Measurements from ENCODE around the gene COL1A2.

COL1A2 gene

DNA sequence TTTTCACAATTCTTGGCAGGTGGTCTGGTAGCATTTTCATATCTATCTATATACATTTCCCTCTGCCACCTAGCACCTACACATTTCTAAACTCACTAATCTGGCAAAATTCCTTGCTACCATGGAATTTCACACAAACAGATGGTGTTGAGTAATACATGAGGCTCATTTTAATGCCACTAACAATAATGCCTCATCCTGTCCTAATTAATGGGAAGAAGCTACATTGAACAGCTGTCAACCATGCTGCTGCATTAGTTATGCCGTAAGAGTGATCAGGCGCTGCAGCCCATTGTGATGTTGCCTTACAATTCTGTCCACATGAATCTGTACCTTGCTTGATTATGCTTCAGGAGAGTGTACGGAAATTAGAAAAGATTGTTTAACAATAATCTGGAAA, 23.2 kb downstream of the COL1A2 start:
- Histone ChIP-seq H3K4me1 (ENCODE audit: control insufficient read depth, insufficient read depth, low read length) (no peaks in the 10 kb centered on the region), H3K27me3 (ENCODE audit: control insufficient read depth, insufficient read depth, low read length) (no peaks in the 10 kb centered on the region), H3K9me3 (ENCODE audit: control insufficient read depth, low read length) (no peaks in the 10 kb centered on the region), H3K9ac (ENCODE audit: low read length) (no peak overlapping the region), H3K36me3 (ENCODE audit: control insufficient read depth, insufficient read depth, low read length) (no peaks in the 10 kb centered on the region), H3K4me3 (ENCODE audit: low read length) (no peak overlapping the region)

DNA sequence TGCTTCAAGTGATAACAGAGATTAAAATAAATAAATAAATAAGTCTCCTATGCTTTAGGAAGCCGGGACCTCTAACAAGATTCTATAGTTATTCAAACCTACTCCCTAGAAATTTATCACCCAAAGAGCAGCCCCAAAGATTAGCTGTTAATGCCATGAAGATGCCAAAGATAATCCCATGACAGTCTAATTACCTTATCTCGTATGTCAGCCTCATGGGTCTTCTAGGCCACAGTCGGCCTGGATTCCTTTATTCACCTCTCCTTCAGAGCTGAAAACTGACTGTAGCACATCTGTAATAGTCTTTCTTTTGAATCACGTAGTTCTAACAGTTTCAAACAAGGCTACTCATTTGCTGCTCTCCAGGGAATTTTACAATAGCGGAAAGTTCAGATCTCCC, 24.2 kb downstream of the COL1A2 start:
- no peaks in the 10 kb centered on the region for H3K36me3 ChIP-seq (ENCODE audit: control insufficient read depth, insufficient read depth, low read length)
- H3K9me3 ChIP-seq (ENCODE audit: control insufficient read depth, low read length) = no peaks in the 10 kb centered on the region
- no peak overlapping the region for H3K4me3 ChIP-seq (ENCODE audit: low read length)
- no peaks in the 10 kb centered on the region for H3K27me3 ChIP-seq (ENCODE audit: control insufficient read depth, insufficient read depth, low read length)
- no peak overlapping the region for H3K9ac ChIP-seq (ENCODE audit: low read length)
- no peaks in the 10 kb centered on the region for H3K4me1 ChIP-seq (ENCODE audit: control insufficient read depth, insufficient read depth, low read length)

DNA sequence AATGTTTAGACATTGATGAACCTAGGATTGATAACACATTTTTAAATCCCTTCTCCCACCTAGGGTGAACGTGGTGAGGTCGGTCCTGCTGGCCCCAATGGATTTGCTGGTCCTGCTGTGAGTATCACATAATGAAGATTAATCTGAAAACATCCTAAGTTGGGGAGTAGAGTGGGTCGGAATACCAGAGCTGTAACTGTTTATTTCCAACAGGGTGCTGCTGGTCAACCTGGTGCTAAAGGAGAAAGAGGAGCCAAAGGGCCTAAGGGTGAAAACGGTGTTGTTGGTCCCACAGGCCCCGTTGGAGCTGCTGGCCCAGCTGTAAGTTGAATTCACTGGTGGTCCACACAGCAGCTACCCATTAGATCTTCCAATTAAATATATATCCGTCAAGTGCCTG, 25.6 kb downstream of the COL1A2 start:
- no peak overlapping the region for H3K9ac ChIP-seq (ENCODE audit: low read length)
- H3K9me3 ChIP-seq (ENCODE audit: control insufficient read depth, low read length) = no peaks in the 10 kb centered on the region
- H3K36me3 ChIP-seq (ENCODE audit: control insufficient read depth, insufficient read depth, low read length) = peaks cover 4% of the 10 kb centered on the region
- H3K4me1 ChIP-seq (ENCODE audit: control insufficient read depth, insufficient read depth, low read length) = no peaks in the 10 kb centered on the region
- no peak overlapping the region for H3K4me3 ChIP-seq (ENCODE audit: low read length)
- no peaks in the 10 kb centered on the region for H3K27me3 ChIP-seq (ENCODE audit: control insufficient read depth, insufficient read depth, low read length)

DNA sequence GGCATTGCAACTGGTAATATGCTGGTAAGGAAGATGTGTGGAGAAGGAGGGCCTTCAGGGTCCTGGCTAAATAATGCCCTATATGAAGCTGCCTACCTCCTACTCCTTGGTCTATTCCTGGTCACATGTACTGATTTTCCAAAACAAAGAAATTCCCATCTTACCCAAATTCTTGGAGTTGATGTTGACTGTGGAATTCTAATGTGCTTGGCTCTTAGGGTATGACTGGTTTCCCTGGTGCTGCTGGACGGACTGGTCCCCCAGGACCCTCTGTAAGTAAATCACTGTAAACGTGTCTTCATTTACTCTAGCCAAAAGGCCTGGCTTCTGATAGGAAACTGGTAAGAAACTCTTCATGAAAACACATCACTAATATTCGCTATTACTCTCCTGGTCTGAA, 27.0 kb downstream of the COL1A2 start:
- Histone ChIP-seq H3K36me3 (ENCODE audit: control insufficient read depth, insufficient read depth, low read length) (peaks cover 4% of the 10 kb centered on the region), H3K27me3 (ENCODE audit: control insufficient read depth, insufficient read depth, low read length) (no peaks in the 10 kb centered on the region), H3K4me1 (ENCODE audit: control insufficient read depth, insufficient read depth, low read length) (no peaks in the 10 kb centered on the region), H3K9me3 (ENCODE audit: control insufficient read depth, low read length) (no peaks in the 10 kb centered on the region), H3K4me3 (ENCODE audit: low read length) (no peak overlapping the region), H3K9ac (ENCODE audit: low read length) (no peak overlapping the region)

DNA sequence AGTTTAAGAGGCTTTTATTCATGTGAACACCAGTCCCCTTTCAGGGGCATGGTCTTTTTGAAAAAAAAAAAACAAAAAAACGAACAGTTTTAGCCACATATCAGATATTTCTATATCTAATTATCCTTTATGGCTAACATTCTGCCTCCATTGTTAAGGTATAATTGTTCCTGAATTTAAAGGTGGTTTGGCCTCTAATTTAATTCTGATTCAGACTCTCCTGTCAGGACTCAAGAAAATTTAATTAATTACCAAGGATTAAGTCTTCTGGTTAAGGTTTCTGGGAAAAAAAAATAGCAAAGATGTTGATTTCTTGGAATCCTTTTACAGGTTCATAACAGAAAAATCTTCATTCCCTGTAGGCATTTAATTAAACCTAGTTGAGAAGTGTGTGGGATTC, 27.4 kb downstream of the COL1A2 start:
- Histone ChIP-seq H3K4me1 (ENCODE audit: control insufficient read depth, insufficient read depth, low read length) (no peaks in the 10 kb centered on the region), H3K36me3 (ENCODE audit: control insufficient read depth, insufficient read depth, low read length) (peaks cover 4% of the 10 kb centered on the region), H3K9me3 (ENCODE audit: control insufficient read depth, low read length) (no peaks in the 10 kb centered on the region), H3K27me3 (ENCODE audit: control insufficient read depth, insufficient read depth, low read length) (no peaks in the 10 kb centered on the region), H3K9ac (ENCODE audit: low read length) (no peak overlapping the region), H3K4me3 (ENCODE audit: low read length) (no peak overlapping the region)

DNA sequence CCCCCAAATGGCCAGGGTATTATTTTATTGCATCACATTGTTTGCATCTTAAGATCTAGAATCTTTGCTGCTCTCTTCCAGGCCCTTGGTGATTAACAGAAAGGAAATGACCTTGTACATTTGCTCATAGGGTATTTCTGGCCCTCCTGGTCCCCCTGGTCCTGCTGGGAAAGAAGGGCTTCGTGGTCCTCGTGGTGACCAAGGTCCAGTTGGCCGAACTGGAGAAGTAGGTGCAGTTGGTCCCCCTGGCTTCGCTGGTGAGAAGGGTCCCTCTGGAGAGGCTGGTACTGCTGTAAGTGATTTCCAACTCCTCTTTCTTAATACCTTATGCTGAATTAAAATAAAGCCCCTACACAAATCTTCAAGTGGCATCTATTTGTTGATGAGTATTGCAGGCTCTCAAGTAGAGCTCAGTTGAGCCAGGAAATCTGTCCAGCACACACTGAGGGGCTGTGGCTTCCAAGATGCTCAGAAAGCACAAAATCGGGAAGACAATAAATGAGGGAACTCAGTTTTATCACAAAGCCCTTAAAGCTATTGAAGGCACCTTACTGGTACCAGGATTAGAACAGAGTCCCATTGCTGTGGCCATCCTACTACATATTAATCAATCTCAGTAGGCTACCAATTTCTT, 28.2 kb downstream of the COL1A2 start:
- Histone ChIP-seq H3K36me3 (ENCODE audit: control insufficient read depth, insufficient read depth, low read length) (peaks cover 4% of the 10 kb centered on the region), H3K27me3 (ENCODE audit: control insufficient read depth, insufficient read depth, low read length) (no peaks in the 10 kb centered on the region), H3K9ac (ENCODE audit: low read length) (no peak overlapping the region), H3K4me1 (ENCODE audit: control insufficient read depth, insufficient read depth, low read length) (no peaks in the 10 kb centered on the region), H3K9me3 (ENCODE audit: control insufficient read depth, low read length) (no peaks in the 10 kb centered on the region), H3K4me3 (ENCODE audit: low read length) (no peak overlapping the region)

DNA sequence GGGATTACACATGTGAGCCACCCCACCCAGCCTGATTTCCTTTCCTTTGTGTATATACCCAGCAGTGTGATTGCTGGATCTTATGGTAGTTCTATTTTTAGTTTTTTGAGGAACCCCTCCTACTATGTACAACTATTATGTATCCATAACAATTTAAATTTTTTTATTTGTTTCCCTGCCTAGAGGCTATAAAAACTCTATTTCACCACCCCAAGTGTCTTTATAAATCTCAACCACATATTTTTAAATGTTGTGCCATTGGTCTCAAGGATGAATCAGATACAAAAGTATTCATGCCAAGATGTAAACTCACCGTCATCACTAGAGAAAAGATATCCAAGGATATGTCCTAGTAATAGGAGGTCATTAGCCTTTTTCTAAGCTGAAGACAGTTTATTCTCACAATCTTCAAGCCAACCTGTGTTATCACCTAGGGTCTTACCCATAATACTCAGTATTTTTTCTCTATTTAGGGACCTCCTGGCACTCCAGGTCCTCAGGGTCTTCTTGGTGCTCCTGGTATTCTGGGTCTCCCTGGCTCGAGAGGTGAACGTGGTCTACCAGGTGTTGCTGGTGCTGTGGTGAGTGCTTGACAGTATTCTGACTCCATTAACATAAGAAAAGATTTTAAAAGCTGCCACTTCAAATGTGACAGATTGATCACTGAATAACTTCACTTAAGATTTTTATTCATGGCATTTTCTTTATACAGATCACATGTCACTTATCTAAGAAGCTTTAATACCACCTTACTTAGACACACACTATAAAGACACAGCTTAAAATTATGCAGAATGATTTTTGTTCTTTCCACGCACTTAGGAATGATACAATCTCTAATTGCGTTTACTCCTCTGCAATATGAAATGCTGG, 29.4 kb downstream of the COL1A2 start:
- Histone ChIP-seq H3K9ac (ENCODE audit: low read length) (no peak overlapping the region), H3K9me3 (ENCODE audit: control insufficient read depth, low read length) (no peaks in the 10 kb centered on the region), H3K4me1 (ENCODE audit: control insufficient read depth, insufficient read depth, low read length) (no peaks in the 10 kb centered on the region), H3K27me3 (ENCODE audit: control insufficient read depth, insufficient read depth, low read length) (no peaks in the 10 kb centered on the region), H3K36me3 (ENCODE audit: control insufficient read depth, insufficient read depth, low read length) (peaks cover 4% of the 10 kb centered on the region), H3K4me3 (ENCODE audit: low read length) (no peak overlapping the region)

DNA sequence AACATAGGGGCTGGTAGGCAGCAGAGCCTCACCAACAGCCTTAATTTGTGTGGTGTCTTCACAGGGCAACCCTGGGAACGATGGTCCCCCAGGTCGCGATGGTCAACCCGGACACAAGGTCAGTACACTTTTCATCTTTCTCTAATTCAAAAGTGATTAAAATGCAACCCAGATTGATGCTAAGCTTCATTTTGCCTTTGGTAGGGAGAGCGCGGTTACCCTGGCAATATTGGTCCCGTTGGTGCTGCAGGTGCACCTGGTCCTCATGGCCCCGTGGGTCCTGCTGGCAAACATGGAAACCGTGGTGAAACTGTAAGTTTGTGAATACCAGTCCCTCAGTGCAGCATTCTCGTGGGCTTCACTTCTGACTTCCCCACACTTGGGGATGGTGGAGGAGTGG, 30.9 kb downstream of the COL1A2 start:
- Histone ChIP-seq H3K36me3 (ENCODE audit: control insufficient read depth, insufficient read depth, low read length) (peaks cover 4% of the 10 kb centered on the region), H3K4me3 (ENCODE audit: low read length) (no peak overlapping the region), H3K27me3 (ENCODE audit: control insufficient read depth, insufficient read depth, low read length) (no peaks in the 10 kb centered on the region), H3K9ac (ENCODE audit: low read length) (no peak overlapping the region), H3K4me1 (ENCODE audit: control insufficient read depth, insufficient read depth, low read length) (no peaks in the 10 kb centered on the region), H3K9me3 (ENCODE audit: control insufficient read depth, low read length) (no peaks in the 10 kb centered on the region)

DNA sequence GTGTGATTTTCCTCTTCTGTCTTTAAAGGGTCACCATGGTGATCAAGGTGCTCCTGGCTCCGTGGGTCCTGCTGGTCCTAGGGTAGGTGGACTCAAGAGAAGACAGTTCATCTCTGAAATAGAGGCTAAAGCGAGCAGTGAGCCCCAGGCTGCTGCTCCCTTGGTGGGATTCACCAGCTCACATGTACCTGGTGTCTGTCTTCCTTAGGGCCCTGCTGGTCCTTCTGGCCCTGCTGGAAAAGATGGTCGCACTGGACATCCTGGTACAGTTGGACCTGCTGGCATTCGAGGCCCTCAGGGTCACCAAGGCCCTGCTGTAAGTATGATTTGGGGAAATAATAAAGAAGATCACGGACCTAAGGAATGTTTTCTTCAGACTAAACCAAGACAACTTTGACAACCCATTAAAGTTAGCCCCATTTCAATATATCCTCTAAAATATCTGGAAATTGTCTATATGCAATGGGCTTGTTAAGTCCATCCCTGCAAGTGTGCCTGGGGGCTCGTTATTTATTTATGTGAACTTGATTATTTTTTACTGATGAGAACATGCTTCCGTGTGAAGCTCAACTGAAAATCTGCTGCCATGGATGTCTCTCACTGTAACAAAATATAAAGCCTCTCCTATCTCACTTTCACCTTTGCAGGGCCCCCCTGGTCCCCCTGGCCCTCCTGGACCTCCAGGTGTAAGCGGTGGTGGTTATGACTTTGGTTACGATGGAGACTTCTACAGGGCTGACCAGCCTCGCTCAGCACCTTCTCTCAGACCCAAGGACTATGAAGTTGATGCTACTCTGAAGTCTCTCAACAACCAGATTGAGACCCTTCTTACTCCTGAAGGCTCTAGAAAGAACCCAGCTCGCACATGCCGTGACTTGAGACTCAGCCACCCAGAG, 32.5 kb downstream of the COL1A2 start:
- Histone ChIP-seq H3K36me3 (ENCODE audit: control insufficient read depth, insufficient read depth, low read length) (peaks cover 4% of the 10 kb centered on the region), H3K9me3 (ENCODE audit: control insufficient read depth, low read length) (no peaks in the 10 kb centered on the region), H3K4me3 (ENCODE audit: low read length) (no peak overlapping the region), H3K27me3 (ENCODE audit: control insufficient read depth, insufficient read depth, low read length) (no peaks in the 10 kb centered on the region), H3K4me1 (ENCODE audit: control insufficient read depth, insufficient read depth, low read length) (no peaks in the 10 kb centered on the region), H3K9ac (ENCODE audit: low read length) (no peak overlapping the region)

DNA sequence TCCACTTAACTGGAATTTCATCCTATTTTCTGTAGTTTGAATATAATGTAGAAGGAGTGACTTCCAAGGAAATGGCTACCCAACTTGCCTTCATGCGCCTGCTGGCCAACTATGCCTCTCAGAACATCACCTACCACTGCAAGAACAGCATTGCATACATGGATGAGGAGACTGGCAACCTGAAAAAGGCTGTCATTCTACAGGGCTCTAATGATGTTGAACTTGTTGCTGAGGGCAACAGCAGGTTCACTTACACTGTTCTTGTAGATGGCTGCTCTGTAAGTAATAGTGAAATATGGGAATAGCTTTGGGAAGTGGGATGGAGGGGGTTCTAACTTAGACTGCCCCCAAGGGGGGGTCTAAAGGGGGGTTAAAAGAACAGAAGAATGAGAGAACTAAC, 34.5 kb downstream of the COL1A2 start:
- no peaks in the 10 kb centered on the region for H3K9me3 ChIP-seq (ENCODE audit: control insufficient read depth, low read length)
- no peaks in the 10 kb centered on the region for H3K27me3 ChIP-seq (ENCODE audit: control insufficient read depth, insufficient read depth, low read length)
- peaks cover 4% of the 10 kb centered on the region for H3K36me3 ChIP-seq (ENCODE audit: control insufficient read depth, insufficient read depth, low read length)

DNA sequence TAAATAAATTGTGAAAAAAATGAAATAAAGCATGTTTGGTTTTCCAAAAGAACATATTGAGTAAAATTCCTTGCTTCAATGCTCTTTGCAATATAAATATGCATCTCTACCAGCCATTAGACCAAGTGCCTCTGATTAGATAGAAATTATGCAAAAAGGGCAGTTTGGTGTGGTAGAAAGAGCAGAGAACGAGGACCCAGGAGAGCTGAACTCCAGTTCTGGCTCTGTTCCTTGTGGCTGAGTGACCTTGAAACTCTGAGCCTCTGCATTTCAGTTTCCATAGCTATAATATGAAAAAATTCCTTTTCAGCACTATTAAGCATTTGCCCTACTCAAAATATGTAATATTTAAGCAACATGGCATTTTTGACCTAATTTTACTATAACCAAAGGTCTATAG, 36.5 kb downstream of the COL1A2 start:
- H3K4me1 ChIP-seq (ENCODE audit: control insufficient read depth, insufficient read depth, low read length) = no peaks in the 10 kb centered on the region
- H3K9ac ChIP-seq (ENCODE audit: low read length) = no peak overlapping the region
- H3K27me3 ChIP-seq (ENCODE audit: control insufficient read depth, insufficient read depth, low read length) = no peaks in the 10 kb centered on the region
- no peaks in the 10 kb centered on the region for H3K36me3 ChIP-seq (ENCODE audit: control insufficient read depth, insufficient read depth, low read length)
- no peaks in the 10 kb centered on the region for H3K9me3 ChIP-seq (ENCODE audit: control insufficient read depth, low read length)
- no peak overlapping the region for H3K4me3 ChIP-seq (ENCODE audit: low read length)

More for the DNA sequence above, 34.5 kb downstream of the COL1A2 start:
- H3K4me3 ChIP-seq (ENCODE audit: low read length) = no peak overlapping the region
- no peak overlapping the region for H3K9ac ChIP-seq (ENCODE audit: low read length)
- H3K4me1 ChIP-seq (ENCODE audit: control insufficient read depth, insufficient read depth, low read length) = no peaks in the 10 kb centered on the region
